PC-3 (cell line): ENCODE data around the gene SELENOP. TPM values are rescaled to one million over a fixed set of nuclear protein-coding genes. Genes with fewer than 3 reads are reported as not detected.
"Not testable (repeated sequence)": the region's sequence is repeated elsewhere in the genome, so short reads cannot be mapped to it uniquely, and the experiment has no call there.

Experiments
- ATAC-seq: fragments of 200-7000 bp; cut with Tn5 transposase; 2 replicates; pipeline ENCODE4 v1.9.1; 2020; ENCODE audit warnings: mild to moderate bottlenecking, moderate library complexity
- BruUV-seq: library from RNA; stranded (reverse); fragments of 400-500 nt; replicated peaks from 2 replicates; lab custom pipeline; 2021; lab: Mats Ljungman, UMichigan
- CTCF ChIA-PET: fragments of 300-600 bp; sonication (Branson Sonifier 250); formaldehyde crosslinking; loops from one replicate; lab custom pipeline; 2022; ENCODE audit warnings: antibody characterized with exemption; lab: Charles Lee
- POLR2A ChIA-PET: fragments of 300-600 bp; sonication (Branson Sonifier 250); formaldehyde crosslinking; loops from one replicate; lab custom pipeline; 2022; ENCODE audit warnings: antibody characterized with exemption; ENCODE audit not compliant: unreplicated experiment; lab: Charles Lee
- DNase-seq: peaks from one replicate; pipeline ENCODE4 v3.0.0-alpha.2; 2015
- H2AFZ ChIP-seq: fragments of 300-600 bp; sonication (generic); 2 replicates; pipeline ENCODE4 v1.6.0; 2016; ENCODE audit warnings: antibody characterized with exemption, low read length
- H3F3A ChIP-seq: fragments of 300-600 bp; sonication (generic); one replicate; pipeline ENCODE4 v1.6.0; 2017; ENCODE audit warnings: antibody characterized with exemption, low read length, control low read depth, mild to moderate bottlenecking; ENCODE audit not compliant: unreplicated experiment
- H3K27ac ChIP-seq: fragments of 300-600 bp; sonication (generic); 2 replicates; pipeline ENCODE4 v1.5.1; 2016; ENCODE audit warnings: mild to moderate bottlenecking, low read length
- H3K27me3 ChIP-seq: fragments of 300-600 bp; sonication (generic); 2 replicates; pipeline ENCODE4 v1.6.1; 2016; ENCODE audit warnings: low read length, mixed read lengths
- H3K36me3 ChIP-seq: fragments of 300-600 bp; sonication (generic); 2 replicates; pipeline ENCODE4 v1.6.1; 2016; ENCODE audit warnings: low read depth, mixed run types, low read length, mixed read lengths
- H3K4me1 ChIP-seq: fragments of 300-600 bp; sonication (generic); 2 replicates; pipeline ENCODE4 v1.5.1; 2016; ENCODE audit warnings: low read length; ENCODE audit not compliant: insufficient read depth
- H3K4me2 ChIP-seq: fragments of 300-600 bp; sonication (generic); 2 replicates; pipeline ENCODE4 v1.6.0; 2016; ENCODE audit warnings: low read length
- H3K4me3 ChIP-seq: fragments of 300-600 bp; sonication (generic); 2 replicates; pipeline ENCODE4 v1.5.1; 2016; ENCODE audit warnings: mild to moderate bottlenecking, low read length, mixed read lengths
- H3K79me2 ChIP-seq: fragments of 300-600 bp; sonication (generic); 2 replicates; pipeline ENCODE4 v1.6.1; 2017; ENCODE audit warnings: low read length, mixed read lengths
- H3K9ac ChIP-seq: fragments of 300-600 bp; sonication (generic); 2 replicates; pipeline ENCODE4 v1.6.0; 2016; ENCODE audit warnings: mild to moderate bottlenecking, low read length
- H3K9me2 ChIP-seq: fragments of 300-600 bp; sonication (generic); replicated peaks from 2 replicates; pipeline ENCODE4 v1.6.1; 2016; ENCODE audit warnings: mixed run types, low read length, mixed read lengths
- H3K9me3 ChIP-seq: fragments of 300-600 bp; sonication (generic); 2 replicates; pipeline ENCODE4 v1.6.1; 2016; ENCODE audit warnings: low read length, mixed read lengths
- H4K20me1 ChIP-seq: fragments of 300-600 bp; sonication (generic); 2 replicates; pipeline ENCODE4 v1.6.1; 2016; ENCODE audit warnings: low read length, mixed read lengths
- CTCF ChIP-seq: fragments of 300-600 bp; sonication (generic); conservative IDR thresholded peaks from 2 replicates; pipeline ENCODE4 v1.5.1; 2017; ENCODE audit warnings: antibody characterized with exemption, low read depth, mild to moderate bottlenecking, low read length
- EZH2 ChIP-seq: fragments of 300-600 bp; sonication (generic); IDR thresholded peaks from one replicate; pipeline ENCODE4 v1.6.1; 2017; ENCODE audit warnings: antibody characterized with exemption, mild to moderate bottlenecking, low read length; ENCODE audit not compliant: unreplicated experiment
- EZH2phosphoT487 ChIP-seq: fragments of 300-600 bp; sonication (generic); IDR thresholded peaks from 2 replicates; pipeline ENCODE4 v1.6.1; 2018; ENCODE audit warnings: mild to moderate bottlenecking, antibody characterized with exemption, low read length, borderline replicate concordance
- intact Hi-C: fragments of 100-400 bp; cut with micrococcal nuclease; formaldehyde crosslinking; loops from 2 replicates; pipeline ENCODE4 v1.9.0; 2023
- total RNA-seq: library from RNA; depleted of rRNA; stranded (reverse); fragments of >200 nt; gene quantifications from 2 replicates; pipeline ENCODE4 v1.2.3, GENCODE V29; 2014

The SELENOP gene
- total RNA-seq, 1 experiment from 2014 or later, result 3.3 TPM

- no peaks in the 10 kb centered on the region for H3K4me1 ChIP-seq
- no TSS peak for BruUV-seq
- no peaks in the 10 kb centered on the region for H3K36me3 ChIP-seq
- no peaks in the 10 kb centered on the region for H3K27me3 ChIP-seq
- no peak for ATAC-seq
- no peak overlapping the region for H3K4me2 ChIP-seq
- no peaks in the 10 kb centered on the region for H3K9me3 ChIP-seq
- H3K27ac ChIP-seq, result no peak overlapping the region
- H2AFZ ChIP-seq, result no peak overlapping the region
- H3K9ac ChIP-seq, result no peak overlapping the region
- TF ChIP-seq CTCF (no peak), EZH2phosphoT487 (no peak), EZH2 (no peak)
- H4K20me1 ChIP-seq, result no peaks in the 10 kb centered on the region
- ChIA-PET CTCF (no interaction called here), POLR2A (no interaction called here)
- H3K9me2 ChIP-seq, result no peaks in the 10 kb centered on the region
- H3K4me3 ChIP-seq, result no peak overlapping the region
- H3F3A ChIP-seq, result no peaks in the 10 kb centered on the region
- intact Hi-C loops, result no loop called here
- H3K79me2 ChIP-seq, result no peaks in the 10 kb centered on the region
- DNase-seq, result no peak
These were observed 12.8 kb upstream of the SELENOP start for GRCh38 chr5:42824347-42824976.

- Histone ChIP-seq H3K4me2 (no peak overlapping the region), H3K4me1 (no peaks in the 10 kb centered on the region), H3K4me3 (no peak overlapping the region), H3K79me2 (no peaks in the 10 kb centered on the region), H3K9me3 (no peaks in the 10 kb centered on the region), H4K20me1 (no peaks in the 10 kb centered on the region), H3F3A (no peaks in the 10 kb centered on the region), H3K36me3 (no peaks in the 10 kb centered on the region), H3K27me3 (no peaks in the 10 kb centered on the region), H3K27ac (no peak overlapping the region), H3K9ac (no peak overlapping the region), H2AFZ (no peak overlapping the region), H3K9me2 (no peaks in the 10 kb centered on the region)
- intact Hi-C loops, result no loop called here
- POLR2A ChIA-PET, result no interaction called here
- TF ChIP-seq EZH2phosphoT487 (no peak), CTCF (no peak), EZH2 (no peak)
- ATAC-seq, result no peak
- no TSS peak for BruUV-seq
- CTCF ChIA-PET, result no interaction called here
- no peak for DNase-seq
These were observed 10.9 kb upstream of the SELENOP start for GRCh38 chr5:42822548-42822947.

GRCh38 chr5:42819745-42820144 is 8.1 kb upstream of the SELENOP start:
- Histone ChIP-seq H3K4me3 (no peak overlapping the region), H3K4me1 (no peaks in the 10 kb centered on the region), H2AFZ (no peak overlapping the region; the same call in 1 of the 2 replicates), H3K36me3 (no peaks in the 10 kb centered on the region), H3K4me2 (no peak overlapping the region), H3K27me3 (no peaks in the 10 kb centered on the region), H3K27ac (no peak overlapping the region), H3K9me3 (no peaks in the 10 kb centered on the region), H3K79me2 (no peaks in the 10 kb centered on the region), H3F3A (no peaks in the 10 kb centered on the region), H3K9me2 (no peaks in the 10 kb centered on the region), H3K9ac (no peak overlapping the region), H4K20me1 (no peaks in the 10 kb centered on the region)
- no peak for DNase-seq
- CTCF ChIA-PET, result no interaction called here
- BruUV-seq, result no TSS peak
- intact Hi-C loops, result no loop called here
- TF ChIP-seq EZH2 (no peak), EZH2phosphoT487 (no peak), CTCF (no peak)
- POLR2A ChIA-PET, result interaction anchor here (0.7 kb wide), 1 partner anchor 264 kb away, joined by 5 read pairs; no protein-coding TSS in a partner anchor
- no peak for ATAC-seq

GRCh38 chr5:42816546-42816945 is 4.9 kb upstream of the SELENOP start:
- H3F3A ChIP-seq, H3K9ac ChIP-seq, H3K4me2 ChIP-seq, H3K27ac ChIP-seq, H2AFZ ChIP-seq, DNase-seq, H3K4me3 ChIP-seq, H3K27me3 ChIP-seq, H3K4me1 ChIP-seq, H3K9me2 ChIP-seq, H4K20me1 ChIP-seq, POLR2A ChIA-PET, ATAC-seq, H3K79me2 ChIP-seq, H3K9me3 ChIP-seq, intact Hi-C loops, H3K36me3 ChIP-seq, CTCF ChIA-PET, BruUV-seq: not testable (repeated sequence)
